HG02763 (cell line): ENCODE measurements around the gene SPA17.

ENCODE experiments used
- ATAC-seq: cut with Tn5 transposase; IDR thresholded peaks from one replicate; pipeline ENCODE4 v1.9.1; 2021; ENCODE audit warnings: mild to moderate bottlenecking, moderate library complexity; ENCODE audit not compliant: unreplicated experiment

The SPA17 gene

DNA sequence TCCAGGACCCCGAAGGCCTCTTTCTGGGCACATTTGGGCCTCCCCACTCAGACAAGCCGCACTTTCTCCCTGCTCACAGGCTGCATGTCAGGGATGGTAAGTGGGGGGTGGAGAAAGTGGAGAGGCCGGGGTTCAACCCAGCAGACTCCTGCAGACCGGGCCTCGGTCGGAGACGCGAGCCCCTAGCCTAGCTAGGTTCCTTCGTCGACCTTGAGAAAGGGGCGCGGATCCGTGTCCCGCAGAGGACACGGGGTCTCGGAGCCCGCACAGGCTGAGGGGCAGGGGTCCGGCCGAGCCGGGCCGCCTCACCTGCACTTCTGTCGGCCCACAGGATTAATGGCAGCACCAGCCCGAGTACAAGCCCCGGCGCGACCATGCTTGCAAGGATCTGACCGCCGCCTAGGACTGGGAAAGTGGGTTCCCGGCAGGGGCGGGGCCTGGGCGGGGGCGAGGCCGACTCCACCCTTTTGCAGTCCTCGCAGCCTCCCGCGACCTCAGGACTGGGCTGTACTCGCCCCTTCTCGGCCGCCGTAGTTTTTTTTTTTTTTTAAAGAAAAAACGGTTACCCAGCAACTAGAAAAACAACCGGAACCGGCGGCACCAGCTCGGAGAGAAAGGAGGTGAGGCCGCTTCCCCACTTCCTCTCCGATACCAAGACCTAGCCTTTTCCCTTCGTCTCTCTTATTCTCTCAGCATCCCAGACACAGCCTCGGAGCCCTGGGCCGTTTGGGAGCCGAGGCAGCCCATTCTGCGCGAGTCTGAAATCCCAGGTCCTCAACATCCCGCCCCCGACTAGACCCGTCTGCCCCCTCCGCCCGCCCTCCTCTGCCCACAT lies at the start of gene SPA17, which contains the start of gene SIAE:
Gene SPA17 (plus strand): TSS at position 572 of the 835 bp plus-strand sequence. CDS start 1,361 bp downstream, outside the sequence.
Gene SIAE (minus strand): TSS at position 407 of the 835 bp plus-strand sequence. CDS start 31 bp downstream, at position 376.
- peak; percentile 90 for ATAC-seq

DNA sequence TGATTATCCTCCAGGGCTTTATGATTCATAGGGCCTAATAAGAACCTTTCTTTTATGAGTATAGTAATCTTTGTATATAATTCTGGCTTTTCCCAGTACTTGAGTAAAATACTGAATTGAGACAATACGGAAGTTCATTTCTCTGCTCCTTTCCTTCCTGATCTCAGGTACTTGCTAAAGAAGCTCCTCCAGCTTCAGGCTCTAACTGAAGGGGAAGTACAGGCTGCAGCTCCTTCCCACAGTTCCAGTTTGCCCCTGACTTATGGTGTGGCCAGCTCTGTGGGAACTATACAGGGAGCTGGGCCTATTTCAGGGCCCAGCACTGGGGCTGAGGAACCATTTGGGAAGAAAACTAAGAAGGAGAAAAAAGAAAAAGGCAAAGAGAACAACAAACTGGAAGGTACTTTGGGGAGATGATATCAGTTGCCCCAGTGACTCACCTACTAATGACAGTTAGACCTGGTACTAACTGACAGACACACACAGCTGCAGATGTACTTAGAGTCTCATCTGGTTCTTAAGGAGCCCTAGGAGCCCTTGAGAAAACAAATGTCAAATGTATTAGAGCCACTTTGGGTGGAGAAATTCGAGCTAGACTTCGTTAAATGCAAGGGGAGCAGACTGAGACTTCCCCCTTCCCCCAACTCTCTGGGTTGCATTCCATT lies 48.1 kb upstream of the SPA17 start:
- ATAC-seq: no peak

DNA sequence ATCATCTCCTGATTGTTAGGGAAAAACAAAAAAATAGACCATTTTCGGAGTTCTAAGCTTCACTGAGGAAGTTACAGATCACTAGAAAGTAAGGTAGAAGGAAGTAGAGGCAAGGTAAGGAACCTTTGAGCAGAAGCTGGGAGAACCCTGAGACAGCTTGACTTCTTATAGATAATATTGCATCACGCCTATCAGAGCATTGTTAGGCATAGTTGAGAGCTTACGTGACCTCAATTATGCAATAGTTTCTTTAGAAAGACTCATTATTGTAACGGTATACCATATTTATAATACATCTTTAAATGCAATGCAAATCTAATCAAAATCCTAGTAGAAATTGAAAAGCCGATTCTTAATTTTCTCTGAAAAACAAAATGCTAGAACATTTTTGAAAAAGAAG lies 46.2 kb upstream of the SPA17 start:
- no peak for ATAC-seq

DNA sequence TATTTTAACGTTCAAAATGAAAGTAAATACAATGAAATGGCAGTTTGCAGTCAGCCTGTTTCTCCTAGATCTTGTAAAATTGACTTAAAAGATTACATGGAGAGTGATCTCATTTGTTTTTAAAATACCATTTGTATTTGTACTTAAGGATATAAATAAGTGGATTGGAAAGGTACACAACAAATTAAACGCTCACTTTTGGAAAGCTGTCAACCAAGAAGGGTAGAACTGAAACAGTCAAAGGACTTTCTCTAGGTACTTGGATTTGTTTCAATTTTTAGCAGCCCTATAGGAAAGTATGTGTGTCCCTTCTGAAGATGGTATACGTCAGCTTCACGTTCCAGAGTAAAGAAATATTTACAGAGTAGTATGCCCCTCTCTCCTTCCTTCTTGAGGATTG lies 43.7 kb upstream of the SPA17 start:
- ATAC-seq: no peak

DNA sequence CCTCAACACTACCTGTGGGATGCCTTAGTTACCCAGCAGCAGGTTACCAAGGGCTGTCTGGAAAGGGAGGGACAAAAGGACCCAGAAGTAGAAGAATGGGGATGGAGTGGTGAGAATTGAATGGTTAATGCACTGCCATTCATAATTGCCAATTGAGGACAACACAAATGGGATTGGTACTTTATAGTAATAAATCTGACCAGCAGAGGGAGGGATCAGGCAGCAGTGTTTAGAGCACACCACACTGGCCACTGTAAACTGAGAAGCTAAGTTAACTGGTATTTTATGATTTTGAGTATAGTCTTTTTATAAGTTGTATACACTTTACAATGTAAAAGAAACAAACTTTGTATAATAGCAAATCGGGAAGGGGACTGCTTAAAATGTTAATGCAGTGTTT lies 40.3 kb upstream of the SPA17 start:
- ATAC-seq: no peak

DNA sequence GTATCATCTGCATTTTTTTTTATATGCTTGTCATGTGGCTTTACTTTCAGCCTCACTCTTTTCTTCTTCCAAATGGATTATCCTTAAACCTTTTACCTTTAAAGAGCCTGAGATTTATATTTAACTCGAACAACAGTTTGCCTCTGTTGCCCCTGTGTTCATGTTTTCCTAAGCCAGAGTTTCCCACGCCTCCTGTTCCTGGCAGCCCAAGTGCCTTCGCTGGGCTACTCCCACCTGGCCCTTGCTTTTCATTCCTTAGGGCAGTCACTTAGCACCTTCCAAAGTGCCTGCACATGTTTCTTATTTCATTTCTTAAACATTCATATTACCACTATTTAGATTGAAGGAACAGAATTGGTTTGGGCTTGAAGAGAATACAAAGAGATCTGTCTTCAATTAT lies 37.8 kb upstream of the SPA17 start:
- ATAC-seq: no peak

DNA sequence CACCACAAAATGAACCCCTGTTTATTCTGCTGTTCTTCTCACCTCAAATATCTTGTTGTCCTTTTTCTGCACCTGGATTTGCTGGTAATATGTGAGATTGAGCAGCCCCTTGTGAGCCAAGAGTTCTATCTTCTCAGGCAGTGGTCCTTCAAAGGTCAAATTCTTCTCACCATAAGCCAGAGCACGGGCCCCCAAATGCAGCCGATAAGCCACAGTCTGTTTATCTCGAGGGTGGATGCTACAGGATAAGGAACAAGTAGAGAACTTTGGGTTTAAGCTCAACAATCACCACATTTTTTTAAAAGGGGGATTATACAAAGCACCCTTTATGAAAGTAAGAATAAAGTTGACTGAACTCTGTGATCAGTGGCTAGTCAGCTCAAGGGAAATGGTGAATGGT lies 35.2 kb upstream of the SPA17 start:
- no peak for ATAC-seq

DNA sequence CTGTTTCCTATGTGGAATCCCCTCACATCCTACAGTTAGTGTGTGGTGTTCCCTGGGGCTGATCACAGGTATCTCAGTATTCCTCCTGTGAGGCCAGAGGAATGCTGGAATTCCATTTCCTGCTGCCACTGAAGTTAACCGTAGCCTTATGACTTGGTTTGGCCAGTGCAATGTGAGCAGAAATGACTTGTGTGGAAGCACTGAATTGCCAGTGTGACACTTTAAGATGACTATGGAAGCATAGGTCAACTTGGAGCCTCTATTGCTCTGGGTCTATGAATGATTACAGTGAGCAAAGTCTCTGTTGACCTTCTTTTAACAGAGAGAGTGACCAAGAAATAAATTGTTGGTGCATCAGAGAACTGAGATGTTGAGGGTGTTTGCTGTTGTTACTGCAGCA lies 34.5 kb upstream of the SPA17 start:
- ATAC-seq: no peak

DNA sequence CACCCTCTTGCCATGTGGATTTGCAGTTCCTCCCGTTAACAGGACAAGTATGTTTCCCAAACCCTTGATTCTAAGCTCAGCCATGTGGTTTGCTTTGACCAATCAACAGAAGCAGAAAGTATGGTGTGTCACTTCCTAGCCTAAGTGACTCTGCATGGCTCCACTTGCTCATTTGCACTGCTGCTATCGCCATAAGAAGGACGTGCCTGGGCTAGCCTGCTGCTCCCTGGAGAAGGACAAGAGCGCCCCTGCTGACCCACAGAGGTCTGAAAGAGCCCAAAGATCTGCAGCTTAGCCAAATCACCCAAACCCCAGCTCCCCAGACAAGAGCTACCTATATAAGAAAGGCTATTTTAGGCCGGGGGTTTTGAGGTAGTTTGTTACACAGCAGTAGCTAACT lies 33.0 kb upstream of the SPA17 start:
- ATAC-seq: no peak

DNA sequence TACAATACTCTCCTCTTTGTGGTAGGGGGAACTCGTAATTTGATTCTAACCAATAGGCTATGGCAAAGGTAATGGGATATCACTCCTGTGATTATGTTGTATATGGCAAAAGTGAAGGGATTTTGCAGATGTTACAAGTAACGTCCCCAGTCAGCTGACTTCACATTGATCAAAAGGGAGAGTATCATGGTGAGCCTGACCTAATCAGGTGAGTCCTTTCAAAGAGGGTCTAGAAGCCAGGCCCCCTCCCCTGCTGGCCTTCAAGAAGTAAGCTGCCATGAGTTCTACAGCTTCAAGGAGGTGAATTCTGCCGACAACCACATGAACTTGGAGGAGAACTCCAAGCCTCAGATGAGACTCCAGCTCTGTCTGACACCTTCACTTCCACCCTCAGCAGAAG lies 31.1 kb upstream of the SPA17 start:
- ATAC-seq: no peak

DNA sequence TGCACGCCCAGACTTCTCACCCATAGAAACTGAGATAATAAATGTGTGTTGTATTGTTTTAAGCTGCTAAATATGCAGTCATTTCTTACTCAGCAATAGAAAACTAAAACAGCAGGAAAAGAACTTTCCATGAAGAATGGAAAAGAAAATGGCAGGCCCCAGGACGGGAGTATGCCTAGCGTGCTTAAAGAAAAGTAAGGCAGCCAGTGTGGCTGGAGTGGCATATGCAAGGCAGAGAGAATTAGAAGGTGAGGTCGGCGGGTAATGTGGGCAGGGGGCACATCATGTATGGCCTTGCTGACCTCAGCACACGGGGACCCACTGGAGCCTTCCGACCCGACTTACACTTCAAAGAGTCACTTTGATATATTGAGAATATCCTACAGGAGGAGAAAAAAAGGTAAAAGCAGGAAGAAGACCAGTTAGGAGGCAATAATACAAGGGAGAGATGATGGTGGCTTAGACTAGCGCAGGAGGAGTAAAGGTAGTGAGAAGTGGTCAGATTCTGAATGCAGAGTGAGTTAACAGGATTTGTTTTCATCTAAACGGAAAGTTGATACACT lies 30.6 kb upstream of the SPA17 start:
- no peak for ATAC-seq

DNA sequence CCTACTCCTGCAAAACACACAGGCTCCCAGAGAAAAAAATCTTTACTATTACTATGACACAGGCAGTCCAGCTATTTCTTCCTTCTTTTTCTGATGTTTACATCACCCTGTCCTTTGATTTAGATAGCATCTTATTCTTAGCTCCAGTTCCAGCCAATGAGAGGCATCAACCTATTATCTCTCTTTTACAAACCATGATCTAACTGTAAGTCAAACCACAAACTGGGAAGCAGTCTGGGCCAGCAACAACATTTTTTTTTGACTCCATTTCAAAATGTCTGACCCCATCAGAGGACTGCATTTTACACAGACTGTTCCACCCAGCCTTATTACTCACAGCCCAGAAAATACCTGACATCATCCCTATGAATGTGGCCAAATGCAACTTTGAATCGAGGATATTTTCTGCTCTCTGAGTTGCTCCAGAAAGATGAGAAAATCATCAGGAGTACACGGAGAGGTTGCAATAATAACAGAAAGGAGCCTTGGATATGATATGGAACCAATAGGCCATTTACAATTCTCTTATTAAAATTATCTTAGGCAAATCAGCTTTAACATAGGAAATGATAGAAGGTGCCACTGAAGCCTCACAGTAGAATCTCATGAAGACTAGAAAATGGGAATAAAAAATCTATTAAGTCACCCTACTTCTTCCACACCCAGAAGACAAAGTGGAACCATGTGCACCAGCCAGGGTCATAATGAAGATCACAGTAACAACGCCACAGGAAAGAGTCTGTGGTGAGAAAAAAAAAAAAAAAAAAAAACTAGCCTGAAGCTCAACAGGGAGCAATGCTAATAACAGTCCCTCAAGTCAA lies 29.9 kb upstream of the SPA17 start:
- ATAC-seq: no peak

DNA sequence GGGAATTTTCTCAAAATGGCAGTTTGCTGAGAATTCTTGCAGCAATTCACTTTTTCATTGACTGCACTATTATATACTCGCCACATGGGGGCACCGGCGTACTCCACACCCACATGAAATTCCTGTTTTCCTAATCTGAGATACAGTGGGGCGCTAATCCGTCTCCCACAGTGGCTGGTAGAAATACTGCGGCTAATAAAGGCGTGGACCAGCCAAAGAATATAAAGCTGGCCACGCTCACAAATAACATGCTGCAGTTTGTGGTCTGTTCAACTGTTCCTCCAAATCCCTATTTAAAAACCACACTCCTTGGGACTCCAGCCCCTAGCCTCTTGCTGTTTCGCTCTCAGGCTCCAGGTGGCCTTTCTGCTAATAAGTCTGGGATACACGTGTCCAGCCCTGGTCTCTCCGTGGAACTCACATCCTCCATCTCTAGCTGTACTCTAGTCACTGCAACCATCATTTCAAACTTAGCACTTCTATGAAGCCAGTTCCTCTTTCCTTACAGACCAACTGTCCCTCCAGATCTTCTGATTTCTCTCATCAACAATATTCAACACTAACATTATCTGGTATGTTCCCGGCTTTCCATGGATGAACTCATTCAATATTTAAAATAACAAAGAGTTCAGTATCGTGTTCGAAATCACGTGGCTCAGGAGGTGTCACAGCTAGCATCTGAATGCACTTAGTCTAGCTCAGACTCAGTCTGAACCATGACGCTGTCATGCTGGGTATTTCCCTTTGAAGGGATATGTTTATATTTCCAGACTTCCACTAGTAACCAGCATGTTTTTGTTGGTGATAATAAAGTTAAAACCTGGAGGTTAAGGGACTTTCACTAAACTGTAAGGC lies 29.1 kb upstream of the SPA17 start:
- ATAC-seq: no peak

DNA sequence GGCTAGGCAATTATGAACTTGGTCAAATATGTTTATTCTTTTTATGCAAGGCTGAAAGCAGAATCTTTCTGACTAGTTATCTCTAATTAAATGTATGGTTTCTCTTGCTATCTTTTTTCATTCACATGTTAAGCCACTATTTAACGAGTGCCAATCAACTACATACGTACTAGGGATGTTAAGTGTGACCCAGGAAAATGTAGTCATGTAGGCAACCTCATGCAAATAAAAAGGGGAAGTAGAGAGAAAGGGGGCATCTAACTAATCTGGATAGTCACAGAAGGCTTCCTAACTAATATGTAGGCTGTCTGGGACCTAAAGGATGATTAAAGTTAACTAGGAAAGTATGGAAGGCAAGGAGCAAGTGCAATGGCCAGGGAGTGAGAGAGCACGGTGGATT lies 27.6 kb upstream of the SPA17 start:
- ATAC-seq: no peak

DNA sequence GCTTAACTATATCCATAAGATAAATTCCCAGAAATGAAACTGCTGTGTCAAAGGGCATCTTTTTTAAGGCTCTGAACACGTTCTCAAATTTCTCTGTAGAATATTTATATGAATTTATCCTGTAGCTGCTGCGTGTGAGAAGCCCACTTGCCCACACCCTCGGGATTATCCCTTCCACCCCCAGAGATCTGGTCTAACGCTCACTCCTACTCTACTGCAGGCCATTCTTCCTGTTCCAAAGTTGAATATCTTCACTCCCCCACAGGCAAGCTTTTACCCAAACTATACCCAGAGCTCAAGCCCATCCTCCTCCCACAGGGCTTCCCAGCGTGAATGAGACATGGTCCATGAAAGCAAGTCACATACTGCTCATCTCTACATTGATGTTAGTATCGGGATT lies 25.1 kb upstream of the SPA17 start:
- no peak for ATAC-seq

DNA sequence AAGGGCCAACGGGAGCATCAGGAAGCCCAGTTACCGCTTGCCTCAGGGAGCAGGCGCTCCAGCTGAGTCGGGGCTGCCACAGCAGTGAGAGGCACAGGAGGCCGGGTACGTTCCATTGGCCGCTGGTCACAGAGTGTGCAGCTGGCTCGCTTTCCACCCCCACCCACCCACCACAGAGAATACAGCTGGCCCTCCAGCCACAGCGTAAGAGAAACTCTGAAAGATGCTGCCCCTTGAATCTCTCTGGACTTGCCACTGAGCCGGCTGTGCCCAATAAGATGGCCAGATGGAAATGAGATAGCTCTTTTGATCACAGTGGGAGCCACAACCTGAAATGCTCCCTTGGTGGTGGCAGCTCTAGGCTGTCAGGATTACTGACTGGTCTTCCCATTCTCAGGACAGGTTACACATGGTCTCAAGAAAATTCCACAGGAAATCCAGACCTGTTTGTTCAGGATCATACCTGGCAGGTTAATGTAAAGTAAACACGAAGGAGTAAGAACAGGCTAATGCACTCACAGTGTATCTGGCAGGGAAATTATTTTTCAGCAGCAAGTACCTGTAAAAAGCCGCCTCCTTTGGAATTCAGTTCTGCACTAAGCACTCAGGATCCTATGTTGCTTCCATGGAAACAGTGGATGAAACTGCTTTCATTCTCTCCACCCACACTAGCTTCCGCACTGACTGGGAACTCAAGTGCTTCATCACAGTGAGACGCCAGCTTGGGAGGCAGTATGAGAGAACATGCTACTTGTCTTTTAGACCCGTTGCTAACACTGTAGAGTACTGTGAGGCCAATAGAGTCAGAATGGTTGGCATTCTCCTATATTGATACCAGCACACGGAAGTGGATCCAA lies 16.7 kb upstream of the SPA17 start:
- no peak for ATAC-seq

DNA sequence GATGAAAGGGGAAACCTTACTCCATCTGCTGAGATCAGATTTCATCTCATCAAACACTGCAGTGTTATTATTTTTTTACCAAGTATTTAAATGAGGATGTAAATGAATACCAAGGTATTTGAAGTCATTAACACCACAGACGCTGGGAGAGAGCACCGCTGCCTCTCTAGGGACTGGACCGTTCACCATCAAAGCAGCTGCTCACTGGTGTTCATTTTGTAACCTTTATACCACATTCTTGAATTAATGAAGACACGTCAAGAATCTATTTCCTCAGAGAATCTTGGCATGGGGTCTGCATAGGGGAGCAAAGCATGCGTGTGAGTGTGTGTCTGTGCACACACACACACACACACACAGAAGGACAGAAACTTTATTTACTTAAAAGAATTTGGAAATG lies 15.8 kb upstream of the SPA17 start:
- ATAC-seq: no peak

DNA sequence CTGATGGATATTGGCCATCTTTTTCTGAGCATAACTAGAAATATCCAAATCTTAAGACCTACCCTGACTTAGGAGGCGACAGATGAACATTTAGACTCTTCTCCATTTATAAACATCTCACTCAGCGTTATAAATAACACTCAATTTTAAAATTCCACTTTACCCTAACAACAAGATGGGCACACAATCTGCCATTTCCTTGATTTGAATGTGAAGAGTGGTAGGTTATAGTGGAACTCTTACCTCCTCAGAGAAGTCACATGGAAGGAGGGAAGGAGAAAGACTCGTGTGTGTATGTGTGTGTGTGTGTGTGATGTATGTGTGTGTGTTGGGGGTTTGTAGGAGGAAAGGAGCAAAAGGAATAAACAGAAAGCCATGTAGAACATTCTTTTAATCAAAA lies 15.2 kb upstream of the SPA17 start:
- no peak for ATAC-seq

DNA sequence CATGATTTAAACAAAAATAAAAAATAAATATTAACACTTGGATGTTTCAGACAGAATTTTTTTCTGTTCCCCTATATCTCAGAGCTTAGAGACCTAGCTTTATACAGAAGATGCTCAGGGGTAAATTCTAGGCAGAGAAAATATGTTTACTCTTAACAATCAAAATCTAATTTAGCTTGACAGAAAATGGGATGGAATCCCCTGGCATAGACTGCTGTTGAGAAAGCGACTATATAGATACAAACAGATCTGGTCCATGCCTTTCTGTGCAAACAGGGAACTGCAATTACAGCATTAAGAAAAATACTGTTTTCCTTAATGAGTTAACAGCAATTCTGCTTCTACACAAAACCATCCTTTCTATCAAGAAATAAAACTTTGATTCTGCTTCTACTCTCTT lies 14.7 kb upstream of the SPA17 start:
- no peak for ATAC-seq
